Natural killer cell treated with Interleukin-12 subunit alpha and Interleukin-12 subunit beta and Interleukin-15 and Interleukin-18, amount 100 ng/mL, for 72 hours (primary cell): ENCODE data around the gene STK39. TPM values are rescaled to one million over a fixed set of nuclear protein-coding genes. Genes with fewer than 3 reads are reported as not detected.

ENCODE experiments used
- ATAC-seq, 2 donors: fragments of 150-1000 bp; cut with Tn5 transposase in 1 of 2; sonication (Bioruptor Pico), chemical (Tn5 transposase) in 1 of 2; 2 replicates each; pipeline ENCODE4 v1.10.0; 2021
- DNase-seq: peaks from one replicate; pipeline ENCODE4 v3.0.0; 2022; ENCODE audit warnings: low spot score
- H3K27ac Mint-ChIP-seq, 2 donors: 1 replicate in 1 of 2; 2 replicates in 1 of 2; pipeline ENCODE4 v1.8.0; 2022; ENCODE audit warnings: mixed read lengths in 2 of 2, mild to moderate bottlenecking in 1 of 2, moderate library complexity in 1 of 2
- H3K27me3 Mint-ChIP-seq, 2 donors: 1 replicate in 1 of 2; 2 replicates in 1 of 2; pipeline ENCODE4 v1.8.0; 2022; ENCODE audit warnings: mixed read lengths in 2 of 2
- H3K36me3 Mint-ChIP-seq: one replicate; pipeline ENCODE4 v1.8.0; 2022; ENCODE audit warnings: mixed read lengths
- H3K4me1 Mint-ChIP-seq, 2 donors: 1 replicate in 1 of 2; 2 replicates in 1 of 2; pipeline ENCODE4 v1.8.0; 2022; ENCODE audit warnings: low read depth in 2 of 2, mixed read lengths in 2 of 2, mild to moderate bottlenecking in 1 of 2
- H3K4me3 Mint-ChIP-seq: one replicate; pipeline ENCODE4 v1.8.0; 2022; ENCODE audit warnings: mixed read lengths
- H3K9me3 Mint-ChIP-seq: 2 replicates; pipeline ENCODE4 v1.8.0; 2022; ENCODE audit warnings: mixed read lengths
- total RNA-seq, 2 donors: library from RNA; stranded (reverse); gene quantifications; one replicate each; pipeline ENCODE4 v1.2.3, GENCODE V29; 2022

The STK39 gene
- total RNA-seq, 2 donors from 2014 or later: 39.1 to 52.0 TPM

DNA sequence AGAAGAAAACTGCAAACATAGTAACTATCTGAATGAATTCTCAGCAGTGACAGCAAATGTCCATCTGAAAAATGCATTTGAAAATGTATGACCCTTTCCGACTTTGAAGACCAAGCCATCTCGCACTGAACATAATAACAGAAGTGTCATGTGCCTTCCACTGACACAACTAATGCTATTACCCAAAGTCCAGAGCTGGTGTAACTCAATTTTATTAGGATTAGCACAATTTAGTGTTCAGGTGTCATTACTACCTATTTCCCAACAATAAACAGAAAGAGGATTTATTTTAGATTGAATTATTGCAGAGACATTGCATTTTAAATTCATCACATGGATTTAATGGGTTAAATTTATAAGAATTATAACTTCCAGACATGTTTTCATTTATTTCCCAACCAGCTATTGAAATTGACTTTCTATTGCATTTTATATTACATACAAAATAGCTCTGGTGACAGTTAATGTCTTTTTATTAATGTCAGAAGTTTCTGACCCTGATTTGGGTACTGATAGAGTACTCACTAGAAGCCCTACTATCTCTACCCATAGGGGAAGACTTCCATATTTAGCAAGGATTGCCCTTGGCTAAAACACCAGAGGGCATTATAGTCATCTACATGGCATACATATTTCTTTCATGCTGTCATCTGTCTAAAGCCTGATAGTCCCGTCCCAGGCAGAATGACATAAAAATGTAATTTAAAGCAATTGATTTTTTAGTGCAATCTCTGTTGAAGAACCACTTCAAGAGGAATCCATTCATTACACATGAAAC is 7.0 kb upstream of the STK39 start:
- H3K4me3 Mint-ChIP-seq: no peak overlapping the region
- H3K4me1 Mint-ChIP-seq: peaks cover 19% of the 10 kb centered on the region in 2 donors
- H3K36me3 Mint-ChIP-seq: peaks cover 10% of the 10 kb centered on the region
- DNase-seq: no peak
- no peaks in the 10 kb centered on the region for H3K27me3 Mint-ChIP-seq
- no peak for ATAC-seq
- peaks cover 7% of the 10 kb centered on the region for H3K9me3 Mint-ChIP-seq
- peak overlapping the region in 1 of 2 donors; percentile 72 for H3K27ac Mint-ChIP-seq

DNA sequence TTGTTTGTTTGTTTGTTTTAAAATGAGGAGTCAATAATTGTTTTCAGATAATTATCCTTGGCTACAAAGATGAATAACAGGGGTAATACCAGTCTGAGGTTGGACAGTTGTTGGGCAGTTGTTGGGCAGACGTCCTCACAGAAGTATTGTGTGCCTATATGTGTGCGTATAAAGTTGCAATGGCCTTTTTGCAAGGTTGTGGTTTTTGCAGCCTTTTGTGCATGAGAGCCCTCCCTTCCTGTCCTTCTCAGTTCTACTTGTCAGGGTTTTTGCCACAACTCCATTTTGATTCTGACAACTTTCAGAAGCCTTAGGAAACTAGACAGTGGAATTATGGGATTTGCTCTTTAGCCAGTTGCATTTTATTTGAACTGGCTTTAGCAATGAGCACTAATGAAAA is 6.0 kb upstream of the STK39 start:
- peak overlapping the region; percentile 35 for H3K4me3 Mint-ChIP-seq

DNA sequence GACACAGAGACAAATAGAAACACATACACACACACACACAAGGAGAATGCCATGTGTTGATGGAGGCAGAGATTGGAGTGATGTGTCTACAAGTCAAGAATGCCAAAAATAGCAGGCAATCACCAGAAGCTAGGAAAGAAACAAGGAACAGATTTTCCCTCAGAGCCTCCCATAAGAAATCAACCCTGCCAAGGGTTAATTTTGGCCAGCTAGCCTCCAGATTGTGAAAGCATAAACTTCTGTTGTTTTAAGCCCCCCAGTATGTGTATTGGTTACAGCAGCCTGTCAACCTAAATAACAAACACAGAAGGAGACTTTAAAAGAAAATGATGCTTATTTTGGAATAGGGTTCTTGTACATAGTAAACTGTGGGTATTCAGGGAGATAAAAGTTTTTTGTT is 5.6 kb upstream of the STK39 start:
- peaks cover 23 to 27% of the 10 kb centered on the region in 2 donors for H3K4me1 Mint-ChIP-seq
- no peak for ATAC-seq
- no peaks in the 10 kb centered on the region for H3K9me3 Mint-ChIP-seq
- peak overlapping the region; percentile 63 to 72 for H3K27ac Mint-ChIP-seq
- no peak for DNase-seq
- H3K36me3 Mint-ChIP-seq: no peaks in the 10 kb centered on the region
- peak overlapping the region; percentile 46 for H3K4me3 Mint-ChIP-seq
- no peaks in the 10 kb centered on the region for H3K27me3 Mint-ChIP-seq

More for the DNA sequence above, 6.0 kb upstream of the STK39 start:
- H3K9me3 Mint-ChIP-seq: no peaks in the 10 kb centered on the region
- peaks cover 20 to 23% of the 10 kb centered on the region in 2 donors for H3K4me1 Mint-ChIP-seq
- H3K36me3 Mint-ChIP-seq: peaks cover under 1% of the 10 kb centered on the region
- H3K27ac Mint-ChIP-seq: peak overlapping the region; percentile 63 to 72
- H3K27me3 Mint-ChIP-seq: no peaks in the 10 kb centered on the region
- ATAC-seq (peak; percentile 62 to 67), DNase-seq (no peak)

DNA sequence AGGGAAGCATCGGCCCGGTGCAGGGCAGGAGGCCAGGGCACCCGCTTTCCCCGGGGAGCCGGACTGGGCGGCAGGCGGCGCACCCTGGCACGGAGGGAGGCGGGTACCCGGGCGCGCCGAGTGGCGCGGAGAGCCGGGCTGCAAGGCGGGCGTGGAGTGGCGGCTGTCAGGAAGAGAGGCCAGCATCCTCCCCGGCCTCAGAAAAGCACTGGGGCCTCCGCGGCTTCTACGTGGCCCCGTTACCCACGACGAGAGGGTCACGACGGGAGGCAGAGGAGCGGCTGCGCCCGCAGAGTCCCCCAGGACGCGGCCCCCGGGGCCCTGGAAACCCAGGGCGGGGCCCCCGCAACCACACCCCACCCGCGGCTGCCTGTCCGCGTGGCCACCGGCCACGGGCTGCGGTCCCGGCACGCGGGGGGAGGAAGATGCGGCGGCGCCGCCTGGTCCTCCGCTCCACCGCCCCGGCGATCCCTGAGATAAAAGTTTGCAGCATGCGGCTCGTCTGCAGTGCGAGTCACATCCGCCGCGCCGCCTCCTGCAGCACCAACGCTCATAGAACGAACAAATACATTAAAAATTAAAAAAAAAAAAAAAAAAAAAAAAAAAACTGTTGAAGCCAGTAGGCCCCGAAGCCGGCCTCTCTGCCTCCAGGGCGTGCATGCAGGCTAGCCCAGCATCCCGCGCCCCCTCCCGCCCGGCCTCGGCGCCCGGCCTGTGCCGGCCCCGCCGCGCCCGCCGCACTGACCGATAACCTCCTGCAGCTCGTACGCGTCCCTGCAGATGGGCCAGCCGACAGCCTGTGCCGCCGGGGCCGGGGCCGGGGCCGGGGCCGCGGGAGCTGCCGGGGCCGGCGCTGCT is 683 bp downstream of the STK39 start:
- peak; percentile 73 to 75 for ATAC-seq
- Mint-ChIP-seq H3K4me3 (peak overlapping the region; percentile 97), H3K36me3 (peaks cover 6% of the 10 kb centered on the region), H3K9me3 (no peaks in the 10 kb centered on the region), H3K4me1 (peaks cover 35 to 43% of the 10 kb centered on the region in 2 donors), H3K27ac (peak overlapping the region; percentile 87 to 92), H3K27me3 (no peaks in the 10 kb centered on the region)
- peak; percentile 82 for DNase-seq

DNA sequence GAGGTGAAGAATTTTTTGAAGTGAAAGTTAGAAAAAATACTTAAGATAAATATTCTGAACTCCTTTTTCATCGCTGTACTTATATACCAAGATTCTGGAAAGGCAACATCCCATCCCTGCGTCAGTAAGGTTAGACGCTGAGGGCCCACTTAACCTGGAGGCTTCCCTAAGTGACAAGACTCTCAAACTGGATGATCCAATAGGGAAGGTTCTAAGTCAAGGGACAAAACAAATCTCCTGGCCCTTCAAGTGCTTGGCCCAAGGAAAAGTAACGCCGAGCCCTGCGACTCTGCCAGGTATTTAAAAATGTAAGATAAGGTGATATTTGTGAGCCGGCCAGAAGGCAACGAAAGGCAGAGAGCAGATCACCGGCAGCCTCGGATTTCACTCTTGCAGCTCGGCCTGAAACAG is 1.3 kb downstream of the STK39 start:
- Mint-ChIP-seq H3K9me3 (no peaks in the 10 kb centered on the region), H3K27ac (peak overlapping the region; percentile 87 to 92), H3K27me3 (no peaks in the 10 kb centered on the region), H3K4me1 (peaks cover 35 to 43% of the 10 kb centered on the region in 2 donors), H3K4me3 (peak overlapping the region; percentile 97), H3K36me3 (peaks cover 6% of the 10 kb centered on the region)
- DNase-seq (no peak), ATAC-seq (no peak)

DNA sequence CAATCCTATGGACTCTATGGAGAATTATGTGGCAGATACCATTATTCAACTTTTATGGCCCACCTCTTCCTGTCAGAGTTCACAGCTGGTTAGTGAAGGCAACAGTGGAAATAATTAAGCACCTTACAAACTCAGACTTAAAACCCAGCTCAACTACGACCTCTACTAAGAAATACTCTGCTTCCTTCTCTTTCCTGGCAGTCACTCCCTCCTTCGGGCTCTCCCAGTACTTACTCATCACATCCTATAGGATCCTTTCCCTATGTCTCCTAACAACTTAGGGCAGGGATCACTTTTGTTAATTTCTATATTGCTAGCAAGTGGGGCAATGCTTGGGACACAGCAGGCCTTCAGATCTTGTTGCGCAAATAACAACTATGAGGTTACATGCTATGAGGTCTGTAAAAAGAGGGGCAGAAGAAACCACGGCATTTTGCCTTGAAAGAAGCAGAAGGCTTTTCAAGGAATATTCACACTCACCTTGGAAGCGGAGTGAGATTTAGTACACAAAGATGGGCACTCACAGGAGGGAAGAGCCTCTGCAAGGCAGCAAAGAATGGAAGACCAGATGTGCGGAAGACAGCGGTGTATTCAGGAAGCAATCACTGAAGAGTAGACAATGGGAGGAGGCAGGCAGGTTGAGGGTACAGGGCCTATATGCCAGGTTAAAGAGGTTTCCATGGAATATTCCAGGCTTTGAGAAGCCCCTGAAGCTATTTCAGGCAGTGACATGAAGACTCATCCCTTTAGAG is 2.1 kb downstream of the STK39 start:
- Mint-ChIP-seq H3K4me1 (peaks cover 35 to 43% of the 10 kb centered on the region in 2 donors), H3K27me3 (no peaks in the 10 kb centered on the region), H3K36me3 (peaks cover 6% of the 10 kb centered on the region), H3K4me3 (peak overlapping the region; percentile 94), H3K9me3 (no peaks in the 10 kb centered on the region), H3K27ac (peak overlapping the region; percentile 87 to 92)
- ATAC-seq (no peak), DNase-seq (no peak)

DNA sequence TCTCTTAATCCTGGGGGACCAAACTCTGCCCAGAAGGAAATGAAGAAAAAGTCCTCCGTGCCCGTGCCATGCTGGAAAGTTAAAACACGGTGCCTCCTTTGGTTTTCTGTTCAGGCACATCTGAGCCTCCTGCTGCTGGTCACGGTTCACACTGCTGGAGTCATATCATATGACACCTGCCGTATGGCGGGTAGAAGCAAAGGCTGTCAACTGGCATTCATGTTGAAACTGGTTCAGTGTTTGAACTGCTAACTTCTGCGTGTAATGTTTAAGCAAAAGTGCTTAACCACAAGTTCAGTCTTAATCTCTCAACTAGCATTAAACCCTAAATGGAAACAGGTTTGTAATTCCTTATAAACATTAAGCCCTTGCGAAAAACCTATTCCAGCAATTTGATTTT is 3.1 kb downstream of the STK39 start:
- H3K4me1 Mint-ChIP-seq: peaks cover 35 to 43% of the 10 kb centered on the region in 2 donors
- peak; percentile 82 for DNase-seq
- peak overlapping the region; percentile 94 for H3K4me3 Mint-ChIP-seq
- H3K9me3 Mint-ChIP-seq: no peaks in the 10 kb centered on the region
- H3K27me3 Mint-ChIP-seq: no peaks in the 10 kb centered on the region
- peaks cover 6% of the 10 kb centered on the region for H3K36me3 Mint-ChIP-seq
- ATAC-seq: peak; percentile 70 to 74
- H3K27ac Mint-ChIP-seq: peak overlapping the region; percentile 87 to 92

DNA sequence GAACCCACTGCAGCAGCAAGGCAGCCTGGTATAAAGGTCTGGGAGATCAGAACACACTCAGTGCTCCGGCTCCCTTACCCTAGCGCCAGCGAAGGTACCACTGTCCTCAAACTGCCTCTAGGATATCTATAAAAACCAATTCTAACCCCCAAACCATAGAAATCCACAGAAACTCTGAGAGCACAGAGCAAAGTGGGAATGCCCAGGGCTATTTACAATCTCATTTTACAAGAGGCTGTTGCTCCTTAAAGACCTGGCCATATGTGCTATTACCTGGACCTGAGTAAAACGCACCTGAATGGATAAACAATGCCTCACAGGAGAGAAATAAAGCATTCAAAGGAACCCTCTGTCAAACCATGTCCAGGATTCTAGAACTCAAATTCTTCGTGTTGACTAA is 4.3 kb downstream of the STK39 start:
- Mint-ChIP-seq H3K4me1 (peaks cover 31 to 35% of the 10 kb centered on the region in 2 donors), H3K36me3 (peaks cover 6% of the 10 kb centered on the region), H3K27ac (peak overlapping the region; percentile 87 to 92), H3K9me3 (no peaks in the 10 kb centered on the region), H3K4me3 (peak overlapping the region; percentile 94), H3K27me3 (no peaks in the 10 kb centered on the region)
- no peak for ATAC-seq
- no peak for DNase-seq

DNA sequence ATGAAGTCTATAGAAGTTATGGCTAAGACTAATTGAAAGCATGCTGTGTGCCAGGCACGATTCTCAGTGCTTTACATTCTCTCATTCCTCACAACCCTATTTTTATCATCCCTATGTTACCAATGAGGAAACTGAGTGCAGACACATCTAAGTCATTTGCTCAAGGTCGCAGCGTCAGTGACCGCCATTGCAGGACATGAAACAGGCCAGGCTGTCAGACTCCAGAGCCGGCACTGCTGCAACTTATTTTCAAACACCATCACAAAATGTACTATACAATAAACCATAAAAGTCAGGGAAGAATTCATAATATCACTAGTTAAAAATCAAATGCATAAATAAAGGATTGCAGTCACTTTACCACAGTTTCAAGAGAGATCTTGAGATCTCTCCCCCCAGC is 5.6 kb downstream of the STK39 start:
- Mint-ChIP-seq H3K4me3 (no peak overlapping the region), H3K4me1 (peaks cover 33 to 39% of the 10 kb centered on the region in 2 donors), H3K36me3 (peaks cover 6% of the 10 kb centered on the region), H3K9me3 (no peaks in the 10 kb centered on the region), H3K27ac (no peak overlapping the region), H3K27me3 (no peaks in the 10 kb centered on the region)
- DNase-seq (no peak), ATAC-seq (no peak)

DNA sequence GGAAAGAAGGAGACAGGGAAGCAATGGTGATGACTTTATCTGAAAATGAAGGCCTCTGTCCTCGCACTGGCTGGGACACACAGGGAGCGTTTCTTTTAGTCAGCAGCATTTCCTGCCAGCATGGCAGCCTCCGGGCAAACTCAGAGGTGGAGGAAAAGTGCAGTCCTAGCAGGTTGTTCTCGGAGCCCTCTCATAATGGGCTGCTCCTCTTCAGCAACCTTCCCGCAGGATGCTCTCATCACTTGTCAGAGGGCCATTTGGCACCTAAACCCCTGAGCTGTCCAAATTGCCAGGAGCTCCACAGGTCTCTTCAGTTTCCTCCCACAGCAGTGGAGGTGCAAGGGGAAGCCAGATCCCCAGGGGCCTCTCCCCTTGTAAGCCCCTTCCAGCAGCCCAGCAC is 6.2 kb downstream of the STK39 start:
- ATAC-seq (no peak), DNase-seq (no peak)
- Mint-ChIP-seq H3K27me3 (no peaks in the 10 kb centered on the region), H3K36me3 (peaks cover 6% of the 10 kb centered on the region), H3K4me1 (peaks cover 32 to 37% of the 10 kb centered on the region in 2 donors), H3K4me3 (no peak overlapping the region), H3K9me3 (no peaks in the 10 kb centered on the region), H3K27ac (no peak overlapping the region)

DNA sequence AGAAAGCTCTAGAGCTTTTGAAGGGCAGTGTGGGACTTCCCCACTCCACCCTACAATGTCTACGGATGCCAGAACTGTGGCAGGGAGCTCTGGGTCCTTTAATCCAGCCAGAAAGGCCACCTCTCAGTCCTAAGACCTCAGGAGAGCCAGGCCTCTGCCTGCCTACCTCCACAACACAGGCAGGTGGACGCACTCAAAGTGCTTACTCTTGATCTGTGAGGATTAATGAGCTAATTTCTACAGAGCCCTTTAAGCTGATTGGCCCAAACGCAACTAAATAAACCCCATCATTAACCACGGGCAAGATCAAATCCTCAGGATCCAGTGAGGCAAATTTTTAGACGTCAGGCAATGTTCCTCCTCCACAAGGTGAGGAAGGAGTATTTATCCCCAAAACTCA is 8.1 kb downstream of the STK39 start:
- H3K4me3 Mint-ChIP-seq: no peak overlapping the region
- H3K27ac Mint-ChIP-seq: no peak overlapping the region

DNA sequence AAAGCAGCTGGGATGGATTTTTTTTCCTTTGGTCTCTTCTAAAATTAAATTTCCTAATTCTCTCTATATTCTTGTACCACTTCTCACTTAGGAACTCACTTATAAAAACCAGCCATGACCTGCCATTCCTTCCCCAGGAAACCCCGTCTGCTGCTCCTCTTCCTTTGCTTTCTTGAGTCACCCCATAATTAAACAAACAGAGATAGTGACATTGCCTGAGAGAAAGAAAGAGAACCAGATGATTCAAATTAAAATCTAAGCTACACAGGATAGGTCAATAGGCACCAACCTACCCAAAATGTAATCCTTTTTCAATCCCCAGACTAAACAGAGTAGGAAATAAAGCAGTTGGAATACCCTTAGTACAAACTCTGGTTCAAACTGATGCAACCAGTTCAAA is 9.7 kb downstream of the STK39 start:
- no peak for ATAC-seq
- H3K27ac Mint-ChIP-seq: no peak overlapping the region
- no peak for DNase-seq
- H3K36me3 Mint-ChIP-seq: no peaks in the 10 kb centered on the region
- no peaks in the 10 kb centered on the region for H3K27me3 Mint-ChIP-seq
- no peak overlapping the region for H3K4me3 Mint-ChIP-seq
- no peaks in the 10 kb centered on the region for H3K9me3 Mint-ChIP-seq
- peaks cover 14 to 16% of the 10 kb centered on the region in 2 donors for H3K4me1 Mint-ChIP-seq

More for the DNA sequence above, 8.1 kb downstream of the STK39 start:
- Mint-ChIP-seq H3K9me3 (no peaks in the 10 kb centered on the region), H3K4me1 (peaks cover 24% of the 10 kb centered on the region in 2 donors), H3K36me3 (no peaks in the 10 kb centered on the region), H3K27me3 (no peaks in the 10 kb centered on the region)
- DNase-seq (no peak), ATAC-seq (no peak)

DNA sequence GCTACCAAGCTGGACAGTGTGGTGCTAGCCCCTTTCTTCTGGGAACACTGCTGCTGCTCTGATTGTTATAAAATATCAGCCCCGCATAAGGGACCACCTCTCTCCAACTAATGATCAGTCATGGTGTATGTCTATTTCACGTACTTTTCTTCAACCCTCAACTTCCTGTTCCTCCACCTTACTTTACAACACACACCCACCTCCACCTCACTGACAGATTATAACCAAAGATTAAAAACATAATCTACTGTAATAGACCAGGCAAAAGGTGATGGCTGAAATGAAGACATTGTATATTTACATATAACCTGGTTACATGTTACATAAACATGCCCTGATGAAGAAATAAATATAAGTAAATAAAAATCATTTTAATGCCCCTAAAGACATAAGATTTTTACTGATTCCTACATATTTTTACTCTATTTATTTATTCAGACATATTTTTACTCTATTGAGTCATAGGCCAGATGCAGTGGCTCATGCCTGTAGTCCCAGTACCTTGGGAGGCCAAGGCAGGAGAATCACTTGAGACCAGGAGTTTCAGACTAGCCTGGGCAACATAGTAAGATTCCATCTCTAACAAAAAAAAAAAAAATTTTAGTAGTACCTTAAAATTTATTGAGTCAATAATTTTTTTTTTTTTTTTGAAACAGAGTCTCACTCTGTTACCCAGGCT is 12.8 kb downstream of the STK39 start:
- Mint-ChIP-seq H3K4me3 (peak overlapping the region; percentile 24), H3K36me3 (no peaks in the 10 kb centered on the region), H3K4me1 (peaks cover 24 to 34% of the 10 kb centered on the region in 2 donors), H3K27ac (peak overlapping the region; percentile 38 to 72), H3K27me3 (no peaks in the 10 kb centered on the region), H3K9me3 (no peaks in the 10 kb centered on the region)
- DNase-seq (no peak), ATAC-seq (peak in 1 of 2 donors; percentile 43)
